HG03108 (cell line): ENCODE data around the gene KCTD10.

Experiments
- ATAC-seq: cut with Tn5 transposase; IDR thresholded peaks from one replicate; pipeline ENCODE4 v1.9.1; 2021; ENCODE audit warnings: moderate library complexity; ENCODE audit not compliant: unreplicated experiment

The KCTD10 gene, protein sequence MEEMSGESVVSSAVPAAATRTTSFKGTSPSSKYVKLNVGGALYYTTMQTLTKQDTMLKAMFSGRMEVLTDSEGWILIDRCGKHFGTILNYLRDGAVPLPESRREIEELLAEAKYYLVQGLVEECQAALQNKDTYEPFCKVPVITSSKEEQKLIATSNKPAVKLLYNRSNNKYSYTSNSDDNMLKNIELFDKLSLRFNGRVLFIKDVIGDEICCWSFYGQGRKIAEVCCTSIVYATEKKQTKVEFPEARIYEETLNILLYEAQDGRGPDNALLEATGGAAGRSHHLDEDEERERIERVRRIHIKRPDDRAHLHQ

DNA sequence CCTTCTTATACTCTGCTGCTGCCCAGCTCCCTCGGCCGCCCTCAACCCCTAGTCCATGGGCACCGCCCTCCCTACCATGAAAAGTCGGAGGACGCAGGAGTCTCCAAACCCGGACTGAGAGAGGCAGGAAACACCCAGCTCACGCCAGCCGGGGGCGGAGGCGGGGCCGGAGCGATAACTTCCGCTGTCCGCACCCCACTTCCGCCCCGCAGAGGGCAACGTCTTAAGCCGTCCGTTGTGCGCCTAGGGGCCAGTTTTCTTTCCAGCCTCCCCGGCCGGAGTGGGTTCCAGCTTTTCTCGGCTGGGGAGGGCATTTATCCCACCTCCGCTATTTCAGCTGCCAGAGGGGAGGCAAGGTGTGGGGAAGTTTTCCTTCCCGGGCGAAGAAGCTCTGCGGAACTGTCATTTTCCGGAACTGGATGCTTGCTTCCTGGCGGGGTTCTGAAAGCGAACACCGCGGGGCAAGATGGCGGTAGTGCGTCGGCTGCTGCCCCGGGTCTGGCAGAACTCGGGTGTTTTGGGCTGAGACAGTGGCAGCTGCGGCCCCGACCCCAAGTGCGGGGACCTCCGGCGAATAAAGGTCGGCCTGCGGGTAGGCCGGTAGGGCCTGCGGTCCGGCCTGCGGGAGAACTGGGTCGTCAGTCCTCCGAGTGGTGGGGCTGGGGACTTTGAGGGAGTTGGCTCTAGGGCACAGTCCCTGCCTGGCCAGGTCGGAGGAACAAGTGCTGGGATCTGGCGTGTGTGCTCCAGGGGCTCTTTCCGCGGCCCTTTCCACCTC is at the start of gene KCTD10, which contains the start of gene UBE3B:
Gene KCTD10 (minus strand): TSS at position 116 of the 778 bp plus-strand sequence. CDS start 38 bp downstream, at position 78.
Gene UBE3B (plus strand): TSS at position 450 of the 778 bp plus-strand sequence. CDS start 5,918 bp downstream, outside the sequence.
- ATAC-seq, result peak; percentile 88

DNA sequence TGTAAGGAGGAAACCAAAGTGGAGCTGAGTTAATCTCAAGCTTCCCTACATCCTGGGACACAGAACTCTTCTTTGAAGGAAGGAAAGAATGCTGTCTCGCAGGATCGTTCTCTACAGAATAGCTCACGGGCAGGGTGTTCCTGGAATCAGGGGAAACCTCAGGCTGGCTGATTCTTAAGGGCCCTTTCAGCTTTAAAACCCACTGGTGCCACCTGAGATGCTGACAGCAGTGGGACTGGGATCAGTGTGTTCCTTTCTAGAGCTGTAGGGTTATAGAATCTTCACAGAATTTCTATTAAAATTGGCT is 48.1 kb upstream of the KCTD10 start:
- no peak for ATAC-seq

DNA sequence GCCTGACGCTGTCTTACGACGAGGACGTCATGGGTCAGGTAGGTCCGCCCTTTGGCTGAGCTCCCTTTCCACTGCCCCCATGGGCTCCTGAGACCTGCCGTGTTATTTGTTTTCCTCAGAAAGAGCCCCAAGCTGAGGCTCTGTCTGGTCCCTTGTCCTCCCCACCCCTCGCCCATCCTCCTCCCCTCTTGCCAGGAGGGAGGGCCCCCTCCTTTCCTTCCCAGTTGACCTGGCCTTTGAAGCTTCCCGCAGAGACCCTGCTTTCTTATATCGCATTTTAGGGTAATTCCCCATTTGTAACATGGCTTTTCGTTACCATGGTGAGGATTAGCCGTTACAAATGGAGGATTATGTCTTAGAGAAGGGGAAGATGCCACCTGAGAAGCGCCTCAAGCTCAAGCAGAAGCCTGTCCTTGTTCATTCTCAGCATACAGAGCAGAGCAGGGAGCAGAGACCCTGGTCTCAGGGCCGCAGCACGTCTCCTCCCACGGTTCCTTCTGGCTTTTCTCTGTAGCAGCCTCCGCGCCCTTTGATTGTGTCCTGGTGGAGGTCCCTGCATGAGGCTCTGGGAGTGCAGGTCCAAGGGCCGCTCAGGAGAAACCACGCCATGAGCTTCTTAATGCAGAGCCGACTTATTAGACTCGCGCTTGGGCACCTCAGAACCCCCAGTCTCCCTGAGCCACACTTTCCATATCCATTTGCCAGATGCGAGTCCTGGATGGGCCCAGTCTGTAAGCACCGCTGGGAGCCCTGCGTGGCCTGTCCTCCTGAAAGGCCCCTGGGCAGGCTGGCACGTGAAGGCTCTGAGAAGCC is 47.6 kb upstream of the KCTD10 start:
- no peak for ATAC-seq

DNA sequence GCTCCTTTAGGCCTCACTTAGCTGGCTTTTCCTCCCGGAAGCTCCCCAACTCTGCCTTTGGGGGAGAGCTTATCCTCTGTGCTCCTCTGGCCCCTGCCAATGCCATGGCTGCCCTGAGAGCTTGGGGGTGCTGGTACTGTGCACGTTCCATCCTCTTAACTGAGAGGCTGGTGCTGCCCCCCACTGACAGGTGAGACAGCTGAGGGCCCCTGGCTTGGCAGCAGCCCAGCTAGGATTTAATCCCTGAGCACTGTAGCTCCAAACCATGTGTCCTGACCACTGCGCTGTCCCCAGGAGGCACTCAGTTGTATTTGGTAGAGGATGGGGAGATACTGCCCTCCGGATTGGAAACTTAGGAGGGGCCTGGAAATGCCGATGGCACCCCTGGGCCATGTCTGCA is 46.4 kb upstream of the KCTD10 start:
- no peak for ATAC-seq

DNA sequence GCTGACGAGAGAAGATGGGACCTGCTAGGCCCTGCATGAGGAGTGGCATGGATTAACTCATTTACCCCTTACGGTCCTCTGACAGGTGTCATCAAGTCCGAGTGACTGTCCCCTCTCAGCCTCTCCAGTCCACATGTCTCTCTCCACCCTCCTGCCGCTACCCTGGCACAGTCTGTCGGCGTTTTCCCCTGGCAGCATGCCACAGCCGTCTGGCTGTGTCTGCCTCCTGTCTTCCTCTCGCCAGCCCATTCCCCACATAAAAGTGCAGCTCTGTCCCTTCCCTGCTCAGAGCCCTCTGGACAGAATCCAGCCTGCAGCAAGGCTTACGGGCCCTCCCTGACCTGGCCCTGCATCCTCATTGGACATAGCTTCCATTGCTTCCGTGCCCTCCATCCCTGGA is 46.0 kb upstream of the KCTD10 start:
- ATAC-seq, result no peak

DNA sequence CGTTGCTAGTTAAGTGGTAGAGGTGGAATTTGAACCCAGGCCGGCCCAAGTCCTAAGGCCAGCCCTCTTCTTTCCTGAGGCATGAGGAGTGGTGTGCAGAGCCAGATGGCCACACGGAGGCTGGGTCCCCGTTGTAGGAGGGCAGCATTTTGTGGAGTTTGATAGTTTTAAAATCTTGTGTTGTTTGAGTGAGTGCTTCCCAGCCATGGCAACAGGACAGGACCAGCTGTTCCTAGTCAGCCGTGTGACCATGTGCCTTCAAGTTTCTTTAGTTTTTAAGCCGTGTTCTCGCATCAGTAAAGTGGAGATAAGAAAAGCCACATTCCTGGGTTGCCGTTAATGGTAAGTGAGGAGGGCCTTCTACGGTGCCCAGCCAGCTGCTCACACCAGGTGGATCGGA is 44.7 kb upstream of the KCTD10 start:
- no peak for ATAC-seq

DNA sequence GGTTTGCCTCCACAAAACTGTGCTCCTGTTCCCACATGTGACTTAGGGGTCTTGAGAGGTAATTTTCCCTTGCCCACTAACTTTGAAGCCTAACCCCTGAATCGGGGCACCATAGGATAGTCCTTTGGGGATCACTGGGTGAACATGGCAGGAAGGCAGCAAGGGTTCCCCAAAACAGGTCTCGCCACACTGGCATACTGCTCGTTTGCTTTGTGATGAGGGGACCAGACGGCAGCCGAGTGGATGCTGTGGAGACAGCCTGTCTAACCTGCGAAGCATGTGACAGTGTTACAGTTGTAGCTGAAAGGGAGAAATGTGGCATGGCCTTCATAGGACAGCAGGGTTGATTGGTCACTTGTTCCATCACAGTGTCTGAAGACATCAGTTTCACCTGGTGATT is 42.7 kb upstream of the KCTD10 start:
- ATAC-seq, result no peak

DNA sequence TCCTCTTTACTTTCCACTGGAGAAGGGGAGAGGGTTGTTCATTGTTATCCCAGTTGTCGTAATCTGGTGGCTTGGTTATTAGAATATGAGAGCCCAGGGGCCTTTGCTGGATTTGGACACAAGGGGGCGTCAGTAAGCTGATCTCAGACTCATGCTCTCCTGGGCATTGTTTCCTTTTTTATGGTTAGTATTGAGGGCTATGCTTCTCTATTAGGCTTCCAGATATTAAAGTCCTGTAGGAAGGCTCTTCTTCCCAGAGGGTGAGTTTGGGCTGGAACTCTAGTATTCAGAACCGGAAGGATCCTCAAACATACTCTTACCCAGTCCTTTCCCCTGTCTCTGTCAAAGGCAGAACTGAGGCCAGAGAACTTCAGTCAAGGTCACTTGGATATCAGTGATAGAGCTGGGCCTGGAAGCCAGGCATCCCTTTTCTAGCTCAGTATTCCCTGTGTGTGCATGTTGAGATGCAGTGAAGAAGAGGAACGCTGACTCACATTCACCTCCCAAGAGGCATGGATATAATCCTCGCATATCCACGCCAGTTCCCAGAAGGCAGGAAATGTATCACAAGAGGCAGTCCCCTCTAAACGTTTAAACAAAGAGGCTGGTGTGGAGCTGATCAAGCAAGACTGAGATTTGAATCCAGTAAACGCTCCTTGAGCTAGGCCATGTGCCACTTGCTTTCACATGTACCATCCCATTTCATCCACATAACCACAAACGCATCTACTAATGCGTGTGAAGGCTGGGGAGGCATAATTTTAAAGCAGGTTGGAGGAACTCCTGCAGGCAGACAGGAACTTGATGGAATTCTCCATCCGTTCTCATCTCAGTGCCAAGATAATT is 41.9 kb upstream of the KCTD10 start:
- ATAC-seq, result no peak

DNA sequence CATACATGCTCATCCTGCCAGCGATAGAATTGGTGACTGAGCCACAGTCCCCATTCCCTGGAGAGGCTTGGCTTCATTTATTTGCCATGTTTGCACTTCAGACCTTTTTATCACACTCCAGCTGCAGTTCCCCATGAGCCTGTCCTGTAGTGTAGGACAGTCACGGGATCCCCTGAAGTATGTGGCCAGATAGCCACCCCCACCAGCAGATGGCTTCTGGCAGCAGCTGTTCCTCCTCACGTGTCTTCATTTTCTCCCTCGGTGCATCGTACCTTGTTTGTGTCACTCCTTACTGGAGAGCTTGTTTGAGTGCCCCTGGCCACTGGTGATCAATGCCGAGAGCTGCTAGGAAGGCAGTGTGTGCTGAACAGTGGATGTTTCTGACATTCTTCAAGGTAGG is 40.5 kb upstream of the KCTD10 start:
- no peak for ATAC-seq

DNA sequence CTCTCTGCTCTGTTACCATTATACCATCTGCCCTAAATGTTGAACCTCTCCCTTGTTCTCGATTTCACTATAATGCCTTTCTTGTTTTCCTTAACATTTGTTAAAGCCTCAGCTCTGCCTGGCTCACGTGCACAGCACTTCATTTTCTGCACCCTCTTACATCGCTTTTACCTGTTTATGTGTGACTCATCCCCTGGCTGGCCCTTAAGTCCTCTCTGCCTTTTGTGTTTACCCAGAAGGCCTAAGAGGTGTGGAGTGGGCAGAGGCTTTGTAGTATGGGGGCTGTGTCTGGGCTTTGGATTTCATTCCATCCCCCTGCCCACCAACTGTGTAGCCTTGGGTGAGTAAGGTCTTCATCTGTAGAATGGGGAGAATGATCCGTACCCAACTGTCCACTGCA is 36.9 kb upstream of the KCTD10 start:
- ATAC-seq, result no peak

DNA sequence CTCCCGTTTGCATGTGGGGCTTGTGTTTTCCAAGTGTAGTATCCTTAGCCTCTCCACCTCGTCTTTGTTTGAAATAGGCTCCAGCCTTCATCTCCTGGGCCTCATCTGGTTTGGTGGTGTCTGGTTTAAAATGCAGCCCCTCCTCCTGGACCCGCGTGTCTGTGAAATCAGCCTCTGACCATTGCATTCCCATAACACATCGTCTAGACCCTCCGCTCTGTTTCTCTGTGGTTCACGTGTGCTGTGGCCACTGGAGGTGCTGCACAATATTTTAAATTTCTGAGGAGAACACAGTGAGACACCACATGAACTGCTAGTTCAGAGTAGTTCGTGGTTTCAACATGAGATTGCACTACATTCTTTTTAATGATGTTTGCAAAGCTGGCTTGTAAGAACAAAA is 36.0 kb upstream of the KCTD10 start:
- ATAC-seq, result no peak

DNA sequence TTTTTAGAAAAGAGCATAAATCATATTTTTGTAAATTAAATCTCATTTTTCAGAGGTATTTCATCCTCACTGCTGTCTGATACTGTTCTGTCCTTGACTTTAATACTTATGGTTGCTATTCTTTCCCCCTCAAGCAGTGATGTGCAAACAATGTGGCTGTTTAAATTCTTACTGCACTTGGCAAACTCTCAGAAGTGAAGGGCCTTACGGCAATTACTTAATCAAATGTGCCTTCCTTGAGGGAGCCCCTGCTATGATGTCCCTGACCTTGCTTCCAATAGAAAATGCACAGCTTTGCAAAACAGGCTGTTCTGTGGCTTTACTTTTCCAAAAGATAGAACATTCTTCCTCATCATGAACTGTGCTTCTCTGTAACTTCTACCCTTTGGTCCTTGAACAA is 35.5 kb upstream of the KCTD10 start:
- ATAC-seq, result no peak

DNA sequence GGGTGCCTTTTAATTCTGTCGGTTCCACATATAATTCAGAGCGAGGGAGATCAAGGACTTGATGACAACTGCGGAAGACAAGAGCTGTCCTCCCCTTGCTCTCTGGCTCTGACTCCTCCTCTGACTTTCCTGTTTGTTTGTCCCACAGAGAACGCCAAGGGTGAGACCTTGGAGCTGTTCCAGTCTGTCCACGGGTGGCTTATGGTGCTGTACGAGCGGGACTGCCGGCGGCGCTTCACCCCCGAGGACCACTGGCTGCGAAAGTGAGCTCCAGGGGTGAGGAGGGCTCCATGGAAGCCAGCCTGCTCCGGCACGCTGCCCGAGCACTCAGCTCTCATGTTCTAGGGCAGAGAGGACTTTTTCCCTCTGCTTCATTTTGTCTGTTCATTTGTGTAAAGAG is 33.1 kb upstream of the KCTD10 start:
- ATAC-seq, result no peak

DNA sequence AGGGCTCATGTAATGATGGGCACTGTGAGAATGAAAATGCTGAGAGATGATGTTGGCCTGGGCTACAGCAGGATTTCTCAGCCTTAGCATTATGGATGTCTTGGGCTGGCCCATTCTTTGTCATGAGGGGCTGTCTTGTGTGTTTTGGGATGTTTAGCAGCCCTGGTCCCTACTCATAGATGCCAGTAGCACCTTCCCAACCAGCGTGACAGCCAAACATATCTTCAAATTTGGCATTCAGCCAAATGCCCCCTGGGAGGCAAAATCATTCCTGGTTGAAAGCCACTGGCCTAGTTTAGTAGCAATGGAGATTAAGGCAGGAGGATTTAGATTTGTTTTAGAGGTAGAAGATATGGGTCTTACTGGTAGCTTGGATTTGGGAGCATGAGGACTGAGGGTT is 27.0 kb upstream of the KCTD10 start:
- ATAC-seq, result no peak

DNA sequence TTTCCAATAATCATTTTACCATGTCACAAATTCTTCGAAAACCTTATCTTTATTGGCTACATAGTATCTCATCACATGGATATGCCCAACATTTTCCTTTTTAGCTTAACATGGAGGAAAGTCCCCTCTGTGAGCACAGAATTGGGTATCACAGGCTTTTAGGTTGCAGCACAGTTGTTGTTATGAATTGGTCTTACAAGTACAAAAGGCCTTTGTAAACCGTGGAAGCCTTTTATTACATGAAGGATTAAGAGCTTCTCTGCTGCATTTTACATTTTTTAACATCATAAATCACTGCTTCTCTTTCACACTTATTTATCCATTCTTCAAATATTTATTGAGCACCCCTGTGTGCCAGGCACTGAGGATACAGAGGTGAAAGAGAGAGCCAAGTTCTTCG is 26.5 kb upstream of the KCTD10 start:
- ATAC-seq, result no peak

DNA sequence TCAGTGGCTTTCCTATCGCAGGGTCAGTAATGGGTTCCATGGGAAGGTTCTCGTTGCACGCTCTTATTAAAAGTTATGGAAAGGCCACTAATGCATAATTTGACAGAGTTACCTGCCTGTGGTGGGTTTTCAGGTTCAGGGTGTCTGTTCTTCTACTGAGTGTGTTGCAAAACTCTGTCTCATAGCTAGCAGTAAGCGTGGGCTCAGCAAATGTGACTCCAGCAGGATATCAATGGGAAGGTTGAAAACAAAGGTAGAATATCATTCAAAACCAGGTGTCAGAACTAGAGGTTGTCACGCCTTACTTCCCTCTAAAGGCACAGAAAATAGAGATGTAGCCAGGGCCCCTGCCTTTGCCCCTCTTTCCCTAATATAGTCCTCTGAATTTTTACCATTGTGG is 25.2 kb upstream of the KCTD10 start:
- no peak for ATAC-seq

DNA sequence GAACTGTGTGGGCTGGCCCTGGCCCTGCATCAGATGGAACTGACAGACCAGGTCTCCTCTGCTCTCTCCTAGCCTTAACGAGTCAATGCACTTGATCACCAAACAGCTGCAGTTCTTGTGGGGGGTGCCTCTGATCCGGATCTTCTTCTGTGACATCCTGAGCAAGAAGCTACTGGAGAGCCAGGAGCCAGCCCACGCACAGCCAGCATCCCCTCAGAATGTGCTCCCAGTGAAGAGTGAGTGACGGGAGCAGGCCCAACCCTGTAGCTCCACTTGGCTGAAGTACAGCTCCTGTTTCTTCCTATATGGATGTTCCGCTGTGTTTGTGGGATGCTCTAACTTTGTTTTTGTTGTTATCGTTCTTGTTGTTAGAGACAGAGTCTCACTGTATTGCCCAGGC is 24.2 kb upstream of the KCTD10 start:
- ATAC-seq, result no peak

DNA sequence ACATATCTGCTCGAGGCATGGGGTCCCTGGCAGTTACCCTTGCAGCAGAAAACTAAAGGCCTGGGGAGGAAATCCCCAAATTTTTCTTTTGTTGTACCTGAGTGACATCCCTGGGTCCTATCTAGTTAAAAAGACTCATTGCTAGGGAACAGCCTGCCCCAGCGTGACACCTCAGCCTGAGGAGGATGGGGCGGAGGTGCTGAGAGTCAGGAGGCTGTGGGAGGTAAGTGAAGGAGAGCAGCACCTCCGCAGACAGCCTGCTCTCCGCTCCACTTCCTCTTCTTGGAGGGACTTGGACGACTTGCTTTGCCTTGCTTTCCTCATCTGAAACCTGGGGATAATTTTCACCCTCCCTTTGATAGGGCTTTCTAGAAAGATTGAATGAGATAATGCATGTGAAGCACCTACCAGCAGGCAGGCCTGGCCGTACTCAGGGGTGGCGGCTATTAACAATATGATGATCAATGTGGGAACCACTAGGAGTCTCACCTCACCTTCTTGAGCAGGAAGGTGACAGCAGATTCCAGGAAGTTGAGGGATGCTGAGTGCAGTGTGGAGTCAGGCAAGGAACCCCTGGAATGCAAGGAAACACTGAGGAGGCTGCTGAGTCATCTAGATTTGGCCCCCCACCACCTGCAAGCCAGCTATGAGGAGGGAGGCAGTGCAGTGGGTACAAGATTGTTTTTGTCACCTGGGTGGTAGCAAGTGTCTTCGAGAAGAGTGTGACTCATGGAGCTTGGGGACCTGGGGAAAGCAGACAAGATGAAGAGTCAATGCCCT is 23.5 kb upstream of the KCTD10 start:
- ATAC-seq, result no peak

DNA sequence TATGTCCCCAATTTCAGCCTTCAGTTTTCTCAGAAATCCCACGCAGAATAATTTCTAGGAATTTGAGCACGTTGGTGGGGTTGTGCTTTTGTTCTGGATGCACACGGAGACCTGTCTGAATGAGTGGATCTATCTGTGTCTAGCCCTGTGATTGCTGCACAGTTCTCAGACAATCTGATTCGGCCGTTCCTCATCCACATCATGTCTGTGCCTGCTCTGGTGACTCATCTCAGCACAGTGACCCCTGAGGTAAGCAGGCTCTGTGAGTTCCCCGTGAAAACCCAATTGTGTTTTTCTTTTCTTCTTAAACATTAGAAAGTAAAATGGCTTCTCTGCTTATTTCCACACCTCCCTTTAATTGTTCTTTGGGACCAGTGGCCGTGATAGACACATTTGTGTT is 20.6 kb upstream of the KCTD10 start:
- ATAC-seq, result no peak

DNA sequence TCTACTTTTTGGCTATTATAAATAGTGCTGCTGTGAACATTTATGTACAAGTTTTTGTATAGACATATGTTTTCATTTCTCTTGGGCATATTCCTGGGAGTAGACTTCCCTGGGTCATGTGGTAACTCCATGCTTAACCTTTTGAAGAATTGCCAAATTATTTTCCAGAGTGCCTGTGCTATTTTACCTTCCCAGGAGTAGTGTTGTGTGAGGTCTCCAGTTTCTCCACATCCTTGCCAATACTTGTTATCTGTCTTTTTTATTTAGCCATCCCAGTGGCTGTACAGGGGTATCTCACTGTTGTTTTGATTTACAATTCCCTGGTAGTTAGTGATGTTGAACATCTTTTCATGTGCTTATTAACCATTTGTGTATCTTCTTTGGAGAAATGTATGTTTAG is 19.2 kb upstream of the KCTD10 start:
- ATAC-seq, result no peak
